HG02588 (cell line): ENCODE results near the gene NMNAT2.
"Not testable (repeated sequence)": the region's sequence is repeated elsewhere in the genome, so short reads cannot be mapped to it uniquely, and the experiment has no call there.

Experiments used
- ATAC-seq: cut with Tn5 transposase; IDR thresholded peaks from one replicate; pipeline ENCODE4 v1.9.1; 2021; ENCODE audit warnings: mild to moderate bottlenecking, moderate library complexity; ENCODE audit not compliant: unreplicated experiment

Gene NMNAT2

GRCh38 chr1:183240853-183241252 is 177.3 kb downstream of the NMNAT2 start:
- not testable (repeated sequence) for ATAC-seq

DNA sequence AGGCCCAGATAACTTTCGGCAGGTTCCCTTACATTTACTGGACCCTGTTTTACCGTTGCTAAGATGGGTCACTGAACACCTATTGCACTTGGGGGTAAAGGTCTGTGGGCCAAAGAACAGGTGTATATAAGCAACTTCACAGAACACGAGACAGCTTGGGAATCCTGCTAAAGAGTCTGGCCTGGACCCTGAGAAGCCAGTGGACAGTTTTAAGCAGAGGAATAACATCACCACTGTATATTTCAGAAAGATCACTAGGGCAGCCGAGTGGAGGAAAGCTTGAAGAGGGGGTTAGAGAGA is 177.7 kb downstream of the NMNAT2 start:
- ATAC-seq: no peak

- ATAC-seq: no peak
These were observed 178.2 kb downstream of the NMNAT2 start for GRCh38 chr1:183239793-183240525.

DNA sequence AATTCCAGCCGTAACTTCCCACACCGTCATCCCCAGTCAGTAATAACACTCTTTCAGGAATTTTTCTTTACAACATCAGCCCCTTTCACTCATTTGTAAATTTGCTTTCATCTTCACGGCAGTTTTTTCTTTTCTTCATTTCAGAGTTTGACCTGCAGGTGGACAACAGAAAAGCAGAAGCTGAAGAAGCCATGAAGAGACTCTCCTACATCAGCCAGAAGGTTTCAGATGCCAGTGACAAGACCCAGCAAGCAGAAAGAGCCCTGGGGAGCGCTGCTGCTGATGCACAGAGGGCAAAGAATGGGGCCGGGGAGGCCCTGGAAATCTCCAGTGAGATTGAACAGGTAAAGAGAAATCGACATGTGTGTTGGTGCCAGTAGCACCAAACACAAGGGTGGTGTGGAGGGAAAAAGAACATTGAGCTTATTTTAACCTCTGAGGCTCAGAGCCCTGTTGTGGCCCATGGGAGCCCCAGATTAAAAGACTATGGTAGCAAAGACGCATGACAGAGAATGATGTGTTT is 178.9 kb downstream of the NMNAT2 start:
- no peak for ATAC-seq

DNA sequence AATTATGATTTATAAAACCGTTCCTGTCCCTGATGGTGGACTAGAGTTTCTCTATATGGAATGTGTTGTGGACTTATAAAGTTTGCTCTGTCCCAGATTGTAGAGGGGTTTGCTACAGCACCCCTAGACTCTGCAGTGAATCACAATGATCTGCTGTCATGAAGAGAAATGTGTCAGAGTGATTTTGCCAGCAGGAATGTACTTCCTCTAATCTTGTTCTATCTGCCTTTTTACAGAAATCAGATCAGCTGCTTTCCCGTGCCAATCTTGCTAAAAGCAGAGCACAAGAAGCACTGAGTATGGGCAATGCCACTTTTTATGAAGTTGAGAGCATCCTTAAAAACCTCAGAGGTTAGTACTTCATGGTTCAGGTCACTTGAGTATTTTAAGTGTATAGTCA is 180.1 kb downstream of the NMNAT2 start:
- ATAC-seq: no peak

- ATAC-seq: no peak
These were observed 181.1 kb downstream of the NMNAT2 start for GRCh38 chr1:183237046-183237445.

- no peak for ATAC-seq
These were observed 181.9 kb downstream of the NMNAT2 start for GRCh38 chr1:183236158-183236725.

- ATAC-seq: no peak
These were observed 182.7 kb downstream of the NMNAT2 start for GRCh38 chr1:183235503-183235902.

DNA sequence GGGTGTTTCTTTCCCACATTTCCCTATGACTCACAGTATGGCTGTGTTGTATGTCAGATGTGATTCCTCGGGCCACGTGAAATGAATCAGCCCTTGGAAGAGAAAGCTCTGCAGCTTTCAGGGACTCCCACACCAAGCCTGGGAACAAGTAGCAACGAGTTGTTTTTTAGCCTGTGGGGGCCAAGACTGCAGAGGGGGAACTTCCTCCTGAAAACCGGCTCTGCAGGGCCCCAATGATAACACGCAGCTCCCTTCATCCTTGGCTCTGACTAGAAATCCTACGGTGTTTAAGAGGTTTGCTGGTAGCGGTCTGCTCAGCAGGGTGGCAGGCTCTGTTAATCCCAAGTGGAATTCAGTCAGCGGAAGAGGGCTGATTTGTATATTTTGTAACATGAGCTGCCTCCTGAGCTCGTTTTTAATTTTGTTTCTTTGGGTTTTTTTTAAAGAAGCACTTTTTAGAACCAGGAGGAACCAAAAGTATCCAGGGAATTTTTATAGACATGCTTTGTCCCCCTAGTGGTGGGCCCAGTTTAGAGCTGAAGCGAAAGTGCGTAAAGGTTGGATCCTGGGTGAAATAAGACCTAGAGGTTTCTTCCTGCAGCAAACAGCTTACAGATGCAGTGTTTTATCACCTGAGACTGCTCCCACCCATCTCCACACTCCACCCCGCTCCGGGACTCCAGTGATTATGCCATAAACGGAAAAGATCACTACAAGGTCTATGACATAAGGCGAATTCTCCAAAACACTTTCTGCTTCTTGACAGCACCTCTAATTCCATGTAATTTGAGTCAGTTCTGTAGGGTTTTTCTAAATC is 183.3 kb downstream of the NMNAT2 start:
- ATAC-seq: no peak

- no peak for ATAC-seq
These were observed 185.1 kb downstream of the NMNAT2 start for GRCh38 chr1:183233113-183233512.

GRCh38 chr1:183231545-183231944 is 186.6 kb downstream of the NMNAT2 start:
- no peak for ATAC-seq

DNA sequence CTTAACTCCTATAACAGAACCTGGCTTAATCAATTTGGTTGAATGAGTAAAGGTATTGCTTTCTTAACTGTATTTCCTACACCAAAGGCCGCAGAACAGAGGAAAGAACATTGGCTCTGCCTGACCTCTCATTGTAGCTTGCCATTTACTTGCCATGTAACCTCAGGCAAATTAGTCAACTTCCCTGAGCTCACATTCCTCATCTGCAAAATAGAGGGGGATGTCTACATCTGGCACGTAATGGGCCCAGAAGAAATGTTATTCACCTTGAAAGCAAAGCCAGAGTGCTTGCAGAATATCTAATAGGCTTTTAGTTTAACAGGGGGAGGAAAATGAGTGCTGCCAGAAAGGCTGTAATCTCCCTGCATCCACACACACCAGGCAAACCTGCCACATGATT is 187.8 kb downstream of the NMNAT2 start:
- ATAC-seq: no peak

DNA sequence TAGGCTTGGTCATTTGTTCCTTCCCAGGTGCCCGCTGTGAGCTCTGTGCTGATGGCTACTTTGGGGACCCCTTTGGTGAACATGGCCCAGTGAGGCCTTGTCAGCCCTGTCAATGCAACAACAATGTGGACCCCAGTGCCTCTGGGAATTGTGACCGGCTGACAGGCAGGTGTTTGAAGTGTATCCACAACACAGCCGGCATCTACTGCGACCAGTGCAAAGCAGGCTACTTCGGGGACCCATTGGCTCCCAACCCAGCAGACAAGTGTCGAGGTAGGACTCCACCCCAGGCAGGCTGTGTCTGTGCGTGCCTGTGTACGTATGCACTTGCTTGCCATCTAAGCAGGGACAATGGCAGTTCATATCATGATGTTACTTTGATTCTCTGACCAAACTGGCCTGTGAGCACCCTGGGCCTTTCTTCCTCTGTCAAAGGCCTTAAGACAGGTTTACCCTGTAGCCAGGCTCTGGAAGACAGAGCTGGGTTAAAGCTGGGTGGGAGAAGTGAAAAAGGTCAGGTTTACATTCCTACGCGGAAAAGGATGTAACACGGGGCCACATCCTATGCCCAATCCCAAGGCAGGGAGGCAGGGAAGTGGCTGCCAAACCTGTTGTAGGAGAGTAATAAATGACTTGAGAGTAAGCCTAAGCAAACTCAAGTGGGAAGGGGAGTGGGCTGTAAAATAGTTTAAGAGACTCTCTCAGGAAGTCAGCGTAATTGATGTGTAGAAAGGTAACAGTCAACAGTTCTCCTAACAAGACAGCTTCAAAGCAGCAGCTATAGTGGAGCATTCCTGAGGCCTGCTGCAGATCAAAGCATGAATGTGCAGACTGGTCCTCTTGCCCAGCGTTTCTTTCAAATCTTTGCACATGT is 189.6 kb downstream of the NMNAT2 start:
- no peak for ATAC-seq

GRCh38 chr1:183227422-183228346 is 190.5 kb downstream of the NMNAT2 start:
- no peak for ATAC-seq

GRCh38 chr1:183226963-183227362 is 191.2 kb downstream of the NMNAT2 start:
- no peak for ATAC-seq

DNA sequence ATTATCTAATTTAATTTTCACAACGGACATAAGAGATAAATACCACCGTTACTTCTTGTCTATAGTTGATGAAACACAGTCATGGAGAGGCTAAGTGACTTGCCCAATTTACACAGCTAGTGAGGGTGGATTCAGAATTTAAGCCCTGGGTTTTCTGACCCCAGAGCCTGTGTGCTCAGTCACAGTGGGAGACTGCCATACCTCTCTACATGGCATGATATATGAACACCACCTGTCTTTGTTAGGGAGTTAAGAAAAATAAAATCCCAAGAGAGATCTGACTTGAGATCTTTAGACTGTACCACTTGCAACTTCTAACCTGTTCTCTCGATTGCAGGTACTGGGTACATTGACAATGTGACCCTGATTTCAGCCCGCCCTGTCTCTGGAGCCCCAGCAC is 191.8 kb downstream of the NMNAT2 start:
- ATAC-seq: no peak

DNA sequence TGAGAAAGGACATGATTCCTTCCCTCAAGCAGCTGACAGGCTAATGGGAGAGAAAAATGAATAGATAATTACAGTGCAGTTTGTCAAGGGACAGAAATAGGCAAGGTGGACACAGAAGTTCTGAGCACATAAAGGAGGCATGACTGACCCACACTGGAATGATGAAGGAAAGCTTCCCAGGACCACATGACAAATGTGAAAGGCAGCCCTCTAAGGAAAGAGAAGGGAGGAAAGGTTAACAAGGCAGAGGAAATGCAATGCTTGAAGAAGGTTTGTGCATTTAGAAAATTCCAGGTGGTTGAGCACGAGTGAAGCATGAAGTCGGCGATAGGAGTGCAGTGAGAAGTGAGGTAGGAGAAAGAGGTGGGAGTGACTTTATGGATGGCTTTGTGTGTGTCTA is 194.7 kb downstream of the NMNAT2 start:
- ATAC-seq: no peak

- no peak for ATAC-seq
These were observed 195.3 kb downstream of the NMNAT2 start for GRCh38 chr1:183222909-183223308.

DNA sequence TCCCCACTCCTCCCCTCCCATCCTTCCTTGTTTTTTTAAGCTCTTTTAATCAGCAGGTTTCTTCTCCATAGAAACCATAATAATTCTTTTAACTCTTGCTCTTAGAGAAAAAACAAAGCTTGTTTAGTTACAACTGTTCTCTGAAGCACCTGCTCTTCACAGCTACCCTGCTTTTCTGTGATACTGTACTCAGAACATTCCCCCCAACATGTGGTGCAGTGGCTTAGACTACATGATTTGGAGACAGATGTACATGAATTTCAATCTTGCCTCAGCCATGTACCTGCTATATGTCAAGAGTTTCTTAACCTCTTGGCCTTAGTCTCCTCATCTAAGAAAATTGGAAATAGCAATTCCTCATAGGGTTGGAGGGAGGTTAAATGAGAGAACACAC is 198.6 kb downstream of the NMNAT2 start:
- no peak for ATAC-seq
